WTC11 (cell line): ENCODE measurements around the gene JMJD7. TPM values are rescaled to one million over a fixed set of nuclear protein-coding genes. Genes with fewer than 3 reads are reported as not detected.
A peak's percentile ranks its signal among the peaks of the same experiment; 100 is the strongest.

Source experiments
- ATAC-seq: fragments of 200-7000 bp; cut with Tn5 transposase; 2 replicates; pipeline ENCODE4 v1.10.0; 2021; ENCODE audit warnings: mild to moderate bottlenecking, moderate library complexity
- CTCF ChIA-PET: fragments of 300-600 bp; sonication (Branson Sonifier 250); formaldehyde crosslinking; loops from one replicate; lab custom pipeline; 2021; ENCODE audit warnings: antibody characterized with exemption; lab: Charles Lee
- POLR2A ChIA-PET: fragments of 350-600 bp; sonication (Branson Sonifier 250); formaldehyde crosslinking; loops from one replicate; lab custom pipeline; 2021; ENCODE audit warnings: antibody characterized with exemption; lab: Charles Lee
- DNase-seq: peaks from one replicate; pipeline ENCODE4 v3.0.0; 2021; ENCODE audit warnings: low spot score
- H3K27ac Mint-ChIP-seq: 2 replicates; pipeline ENCODE4 v1.8.0; 2021; ENCODE audit warnings: mixed read lengths
- H3K27me3 Mint-ChIP-seq: 2 replicates; pipeline ENCODE4 v1.8.0; 2021; ENCODE audit warnings: low read depth, mild to moderate bottlenecking, moderate library complexity, mixed read lengths
- H3K36me3 Mint-ChIP-seq: 2 replicates; pipeline ENCODE4 v1.8.0; 2021; ENCODE audit warnings: mixed read lengths
- H3K4me1 Mint-ChIP-seq: 2 replicates; pipeline ENCODE4 v1.8.0; 2022; ENCODE audit warnings: mixed read lengths
- H3K4me3 Mint-ChIP-seq: 2 replicates; pipeline ENCODE4 v1.8.0; 2021; ENCODE audit warnings: mild to moderate bottlenecking, moderate library complexity, mixed read lengths
- H3K9me3 Mint-ChIP-seq: 2 replicates; pipeline ENCODE4 v1.8.0; 2021; ENCODE audit warnings: mixed read lengths
- CBFB ChIP-seq: sonication (generic); formaldehyde crosslinking; IDR thresholded peaks from 2 replicates; pipeline ENCODE4 v1.8.1; 2022; ENCODE audit warnings: mild to moderate bottlenecking, low read depth, missing genetic modification reagents
- CREM ChIP-seq: sonication (generic); formaldehyde crosslinking; IDR thresholded peaks from 2 replicates; pipeline ENCODE4 v1.8.1; 2022; ENCODE audit warnings: mild to moderate bottlenecking, missing genetic modification reagents, moderate library complexity
- ELF4 ChIP-seq: sonication (generic); formaldehyde crosslinking; IDR thresholded peaks from 2 replicates; pipeline ENCODE4 v1.8.1; 2022; ENCODE audit warnings: low read depth, mild to moderate bottlenecking, moderate library complexity, missing genetic modification reagents
- EMX1 ChIP-seq: fragments of 250-450 bp; sonication (Bioruptor Pico); IDR thresholded peaks from 2 replicates; pipeline ENCODE4 v1.8.0; 2021; ENCODE audit warnings: mild to moderate bottlenecking
- ESRRA ChIP-seq: sonication (generic); formaldehyde crosslinking; IDR thresholded peaks from 2 replicates; pipeline ENCODE4 v1.8.1; 2022; ENCODE audit warnings: mild to moderate bottlenecking, missing genetic modification reagents, borderline replicate concordance
- FOXK1 ChIP-seq: sonication (generic); formaldehyde crosslinking; IDR thresholded peaks from 2 replicates; pipeline ENCODE4 v1.8.0; 2022; ENCODE audit warnings: mild to moderate bottlenecking, moderate library complexity, missing genetic modification reagents
- JUN ChIP-seq: sonication (generic); formaldehyde crosslinking; IDR thresholded peaks from 2 replicates; pipeline ENCODE4 v1.8.0; 2023; ENCODE audit warnings: mild to moderate bottlenecking, missing genetic modification reagents
- NFATC4 ChIP-seq: fragments of 250-450 bp; sonication (Bioruptor Pico); IDR thresholded peaks from 2 replicates; pipeline ENCODE4 v1.9.0; 2021; ENCODE audit warnings: mild to moderate bottlenecking
- SP1 ChIP-seq: sonication (generic); formaldehyde crosslinking; conservative IDR thresholded peaks from 2 replicates; pipeline ENCODE4 v1.8.1; 2022; ENCODE audit warnings: missing genetic modification reagents
- ZNF121 ChIP-seq: sonication (generic); formaldehyde crosslinking; IDR thresholded peaks from 2 replicates; pipeline ENCODE4 v1.8.0; 2023; ENCODE audit warnings: missing genetic modification reagents
- ZNF232 ChIP-seq: sonication (generic); formaldehyde crosslinking; IDR thresholded peaks from 2 replicates; pipeline ENCODE4 v1.8.0; 2022; ENCODE audit warnings: mild to moderate bottlenecking, missing genetic modification reagents
- total RNA-seq: library from RNA; stranded (reverse); gene quantifications from 3 replicates; pipeline ENCODE4 v1.2.3, GENCODE V29; 2021
- TF ChIP-seq, protein P1 (sequence below): fragments of 250-450 bp; sonication (Bioruptor Pico); IDR thresholded peaks from 2 replicates; pipeline ENCODE4 v1.9.0; 2021; ENCODE audit warnings: mild to moderate bottlenecking
- TF ChIP-seq, protein P2 (sequence below): sonication (generic); formaldehyde crosslinking; IDR thresholded peaks from 2 replicates; pipeline ENCODE4 v1.8.1; 2022; ENCODE audit warnings: low read depth, mild to moderate bottlenecking, moderate library complexity, missing genetic modification reagents, borderline replicate concordance
- TF ChIP-seq, protein P3 (sequence below): sonication (generic); formaldehyde crosslinking; conservative IDR thresholded peaks from 2 replicates; pipeline ENCODE4 v1.8.1; 2023; ENCODE audit warnings: mild to moderate bottlenecking, low read depth, missing genetic modification reagents, moderate library complexity
- TF ChIP-seq, protein P4 (sequence below): sonication (generic); formaldehyde crosslinking; IDR thresholded peaks from 2 replicates; pipeline ENCODE4 v1.8.0; 2022; ENCODE audit warnings: missing genetic modification reagents
- TF ChIP-seq, protein P5 (sequence below): sonication (generic); formaldehyde crosslinking; IDR thresholded peaks from 2 replicates; pipeline ENCODE4 v1.8.1; 2023; ENCODE audit warnings: mild to moderate bottlenecking, missing genetic modification reagents, moderate library complexity
- TF ChIP-seq, protein P6 (sequence below): sonication (generic); formaldehyde crosslinking; IDR thresholded peaks from 2 replicates; pipeline ENCODE4 v1.8.0; 2022; ENCODE audit warnings: mild to moderate bottlenecking, missing genetic modification reagents
- TF ChIP-seq, protein P7 (sequence below): fragments of 250-450 bp; sonication (Bioruptor Pico); IDR thresholded peaks from 2 replicates; pipeline ENCODE4 v1.9.0; 2021; ENCODE audit warnings: mild to moderate bottlenecking
- TF ChIP-seq, protein P8 (sequence below): sonication (generic); formaldehyde crosslinking; IDR thresholded peaks from 2 replicates; pipeline ENCODE4 v1.8.0; 2022; ENCODE audit warnings: mild to moderate bottlenecking, missing genetic modification reagents

JMJD7 gene
- total RNA-seq, 1 experiment from 2014 or later, result 19.9 TPM

DNA sequence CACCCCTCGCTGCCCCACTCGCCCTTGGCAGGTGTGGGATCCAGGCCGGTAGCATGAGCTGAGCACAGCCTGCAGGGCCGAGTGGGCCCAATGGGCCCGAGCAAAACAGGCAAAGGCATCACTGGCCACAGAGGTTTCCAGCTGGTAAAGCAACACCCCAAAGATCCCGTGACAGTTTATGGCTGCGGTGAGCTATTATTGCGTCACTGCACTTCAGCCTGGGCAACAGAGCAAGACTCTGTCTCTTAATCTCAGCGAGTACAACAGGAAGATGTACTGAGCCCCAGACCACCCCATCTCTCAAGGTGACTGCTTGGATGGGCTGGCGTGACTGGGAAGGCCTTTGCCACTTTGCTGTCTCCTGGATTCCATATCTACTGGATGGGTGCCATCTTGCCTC lies 4.3 kb downstream of the JMJD7 start:
- POLR2A ChIA-PET, result interaction anchor here (1.4 kb wide), 1 partner anchor 48 kb away, joined by 3 read pairs; no protein-coding TSS in a partner anchor
- H3K4me3 Mint-ChIP-seq, result no peak overlapping the region
- peaks cover 5% of the 10 kb centered on the region; the same call in 1 of the 2 replicates for H3K36me3 Mint-ChIP-seq
- no peaks in the 10 kb centered on the region for H3K27me3 Mint-ChIP-seq
- no peak for TF ChIP-seq ELF4 (CRISPR knock-in tag)
- TF ChIP-seq ZNF121, result 0 out of 2 replicates have a peak, but pooled peaks have one; percentile 19
- DNase-seq, result no peak
- H3K9me3 Mint-ChIP-seq, result no peaks in the 10 kb centered on the region
- no peak overlapping the region for H3K27ac Mint-ChIP-seq
- CTCF ChIA-PET, result interaction anchor here (1.3 to 1.5 kb wide), 3 partner anchors 12 to 229 kb away, joined by 3 to 8 read pairs (median 6); no protein-coding TSS in a partner anchor
- peaks cover 7% of the 10 kb centered on the region for H3K4me1 Mint-ChIP-seq
- no peak for ATAC-seq

DNA sequence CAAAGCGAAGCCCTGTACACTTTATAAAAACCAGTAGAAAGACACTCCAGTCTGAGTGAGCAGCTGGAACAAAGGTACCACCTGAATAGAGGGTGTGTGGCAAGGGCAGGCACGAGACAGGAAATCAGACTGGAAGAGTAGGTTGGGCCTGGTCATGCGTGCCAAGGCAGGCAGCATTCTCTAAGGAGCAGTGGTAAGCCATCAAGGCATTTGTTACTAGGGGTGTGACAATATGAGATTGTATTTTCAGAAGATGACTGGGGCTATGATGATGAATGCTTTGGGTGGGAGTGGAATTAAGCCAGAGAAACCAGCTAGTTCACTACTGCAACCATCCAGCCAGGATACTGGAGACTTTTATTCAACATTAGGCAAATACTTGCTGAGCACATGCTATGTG lies 5.0 kb downstream of the JMJD7 start:
- Mint-ChIP-seq H3K27ac (no peak overlapping the region), H3K4me1 (peaks cover 7% of the 10 kb centered on the region), H3K4me3 (no peak overlapping the region), H3K36me3 (peaks cover 7% of the 10 kb centered on the region; the same call in 1 of the 2 replicates), H3K27me3 (no peaks in the 10 kb centered on the region), H3K9me3 (no peaks in the 10 kb centered on the region)
- no peak for ATAC-seq
- POLR2A ChIA-PET, result interaction anchor here (1.4 kb wide), 1 partner anchor 48 kb away, joined by 3 read pairs; no protein-coding TSS in a partner anchor
- CTCF ChIA-PET, result interaction anchor here (0.9 to 1.5 kb wide), 2 partner anchors 59 to 229 kb away, joined by 4 to 6 read pairs; partner anchors contain the start of gene MAPKBP1
- TF ChIP-seq CBFB (CRISPR knock-in tag) (no peak), FOXK1 (CRISPR knock-in tag) (no peak)
- TF ChIP-seq, protein P1, sequence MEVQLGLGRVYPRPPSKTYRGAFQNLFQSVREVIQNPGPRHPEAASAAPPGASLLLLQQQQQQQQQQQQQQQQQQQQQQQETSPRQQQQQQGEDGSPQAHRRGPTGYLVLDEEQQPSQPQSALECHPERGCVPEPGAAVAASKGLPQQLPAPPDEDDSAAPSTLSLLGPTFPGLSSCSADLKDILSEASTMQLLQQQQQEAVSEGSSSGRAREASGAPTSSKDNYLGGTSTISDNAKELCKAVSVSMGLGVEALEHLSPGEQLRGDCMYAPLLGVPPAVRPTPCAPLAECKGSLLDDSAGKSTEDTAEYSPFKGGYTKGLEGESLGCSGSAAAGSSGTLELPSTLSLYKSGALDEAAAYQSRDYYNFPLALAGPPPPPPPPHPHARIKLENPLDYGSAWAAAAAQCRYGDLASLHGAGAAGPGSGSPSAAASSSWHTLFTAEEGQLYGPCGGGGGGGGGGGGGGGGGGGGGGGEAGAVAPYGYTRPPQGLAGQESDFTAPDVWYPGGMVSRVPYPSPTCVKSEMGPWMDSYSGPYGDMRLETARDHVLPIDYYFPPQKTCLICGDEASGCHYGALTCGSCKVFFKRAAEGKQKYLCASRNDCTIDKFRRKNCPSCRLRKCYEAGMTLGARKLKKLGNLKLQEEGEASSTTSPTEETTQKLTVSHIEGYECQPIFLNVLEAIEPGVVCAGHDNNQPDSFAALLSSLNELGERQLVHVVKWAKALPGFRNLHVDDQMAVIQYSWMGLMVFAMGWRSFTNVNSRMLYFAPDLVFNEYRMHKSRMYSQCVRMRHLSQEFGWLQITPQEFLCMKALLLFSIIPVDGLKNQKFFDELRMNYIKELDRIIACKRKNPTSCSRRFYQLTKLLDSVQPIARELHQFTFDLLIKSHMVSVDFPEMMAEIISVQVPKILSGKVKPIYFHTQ, result no peak
- DNase-seq, result no peak

DNA sequence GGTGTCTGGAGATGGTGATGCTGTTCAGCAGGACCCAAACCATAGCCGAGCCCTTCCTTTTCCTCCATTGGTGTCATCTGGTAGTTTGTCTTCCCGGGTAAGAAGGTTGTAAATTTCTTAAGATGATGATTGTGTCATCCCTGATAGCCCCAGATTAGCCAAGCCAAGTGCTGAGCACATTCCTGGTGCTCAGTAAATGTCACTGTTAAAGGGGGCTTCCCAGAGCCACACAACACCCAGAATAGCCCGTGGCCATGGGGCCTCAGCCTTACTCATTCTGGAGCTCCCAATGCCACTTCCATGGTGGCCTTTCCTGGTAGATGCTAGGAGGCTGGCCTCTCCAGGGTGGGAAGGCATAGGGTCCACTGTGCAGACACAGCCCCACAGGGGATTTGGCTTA lies 6.2 kb downstream of the JMJD7 start:
- Mint-ChIP-seq H3K27ac (no peak overlapping the region), H3K9me3 (no peaks in the 10 kb centered on the region), H3K36me3 (peaks cover 7% of the 10 kb centered on the region; the same call in 1 of the 2 replicates), H3K4me1 (no peaks in the 10 kb centered on the region), H3K27me3 (no peaks in the 10 kb centered on the region), H3K4me3 (no peak overlapping the region)
- no peak for ATAC-seq
- DNase-seq, result no peak
- POLR2A ChIA-PET, result no interaction called here
- CTCF ChIA-PET, result no interaction called here
- TF ChIP-seq, protein P2, sequence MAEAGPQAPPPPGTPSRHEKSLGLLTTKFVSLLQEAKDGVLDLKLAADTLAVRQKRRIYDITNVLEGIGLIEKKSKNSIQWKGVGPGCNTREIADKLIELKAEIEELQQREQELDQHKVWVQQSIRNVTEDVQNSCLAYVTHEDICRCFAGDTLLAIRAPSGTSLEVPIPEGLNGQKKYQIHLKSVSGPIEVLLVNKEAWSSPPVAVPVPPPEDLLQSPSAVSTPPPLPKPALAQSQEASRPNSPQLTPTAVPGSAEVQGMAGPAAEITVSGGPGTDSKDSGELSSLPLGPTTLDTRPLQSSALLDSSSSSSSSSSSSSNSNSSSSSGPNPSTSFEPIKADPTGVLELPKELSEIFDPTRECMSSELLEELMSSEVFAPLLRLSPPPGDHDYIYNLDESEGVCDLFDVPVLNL (CRISPR knock-in tag), result no peak
- TF ChIP-seq ZNF232 (CRISPR knock-in tag), result no peak
- TF ChIP-seq ESRRA, result no peak
- TF ChIP-seq NFATC4 (CRISPR knock-in tag), result no peak
- TF ChIP-seq, protein P3, sequence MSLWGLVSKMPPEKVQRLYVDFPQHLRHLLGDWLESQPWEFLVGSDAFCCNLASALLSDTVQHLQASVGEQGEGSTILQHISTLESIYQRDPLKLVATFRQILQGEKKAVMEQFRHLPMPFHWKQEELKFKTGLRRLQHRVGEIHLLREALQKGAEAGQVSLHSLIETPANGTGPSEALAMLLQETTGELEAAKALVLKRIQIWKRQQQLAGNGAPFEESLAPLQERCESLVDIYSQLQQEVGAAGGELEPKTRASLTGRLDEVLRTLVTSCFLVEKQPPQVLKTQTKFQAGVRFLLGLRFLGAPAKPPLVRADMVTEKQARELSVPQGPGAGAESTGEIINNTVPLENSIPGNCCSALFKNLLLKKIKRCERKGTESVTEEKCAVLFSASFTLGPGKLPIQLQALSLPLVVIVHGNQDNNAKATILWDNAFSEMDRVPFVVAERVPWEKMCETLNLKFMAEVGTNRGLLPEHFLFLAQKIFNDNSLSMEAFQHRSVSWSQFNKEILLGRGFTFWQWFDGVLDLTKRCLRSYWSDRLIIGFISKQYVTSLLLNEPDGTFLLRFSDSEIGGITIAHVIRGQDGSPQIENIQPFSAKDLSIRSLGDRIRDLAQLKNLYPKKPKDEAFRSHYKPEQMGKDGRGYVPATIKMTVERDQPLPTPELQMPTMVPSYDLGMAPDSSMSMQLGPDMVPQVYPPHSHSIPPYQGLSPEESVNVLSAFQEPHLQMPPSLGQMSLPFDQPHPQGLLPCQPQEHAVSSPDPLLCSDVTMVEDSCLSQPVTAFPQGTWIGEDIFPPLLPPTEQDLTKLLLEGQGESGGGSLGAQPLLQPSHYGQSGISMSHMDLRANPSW (CRISPR knock-in tag), result no peak
- TF ChIP-seq JUN (CRISPR knock-in tag), result no peak
- TF ChIP-seq ELF4 (CRISPR knock-in tag), result no peak
- no peak for TF ChIP-seq SP1 (CRISPR knock-in tag)
- no peak for TF ChIP-seq FOXK1 (CRISPR knock-in tag)
- TF ChIP-seq CREM, result no peak
- TF ChIP-seq, protein P4, sequence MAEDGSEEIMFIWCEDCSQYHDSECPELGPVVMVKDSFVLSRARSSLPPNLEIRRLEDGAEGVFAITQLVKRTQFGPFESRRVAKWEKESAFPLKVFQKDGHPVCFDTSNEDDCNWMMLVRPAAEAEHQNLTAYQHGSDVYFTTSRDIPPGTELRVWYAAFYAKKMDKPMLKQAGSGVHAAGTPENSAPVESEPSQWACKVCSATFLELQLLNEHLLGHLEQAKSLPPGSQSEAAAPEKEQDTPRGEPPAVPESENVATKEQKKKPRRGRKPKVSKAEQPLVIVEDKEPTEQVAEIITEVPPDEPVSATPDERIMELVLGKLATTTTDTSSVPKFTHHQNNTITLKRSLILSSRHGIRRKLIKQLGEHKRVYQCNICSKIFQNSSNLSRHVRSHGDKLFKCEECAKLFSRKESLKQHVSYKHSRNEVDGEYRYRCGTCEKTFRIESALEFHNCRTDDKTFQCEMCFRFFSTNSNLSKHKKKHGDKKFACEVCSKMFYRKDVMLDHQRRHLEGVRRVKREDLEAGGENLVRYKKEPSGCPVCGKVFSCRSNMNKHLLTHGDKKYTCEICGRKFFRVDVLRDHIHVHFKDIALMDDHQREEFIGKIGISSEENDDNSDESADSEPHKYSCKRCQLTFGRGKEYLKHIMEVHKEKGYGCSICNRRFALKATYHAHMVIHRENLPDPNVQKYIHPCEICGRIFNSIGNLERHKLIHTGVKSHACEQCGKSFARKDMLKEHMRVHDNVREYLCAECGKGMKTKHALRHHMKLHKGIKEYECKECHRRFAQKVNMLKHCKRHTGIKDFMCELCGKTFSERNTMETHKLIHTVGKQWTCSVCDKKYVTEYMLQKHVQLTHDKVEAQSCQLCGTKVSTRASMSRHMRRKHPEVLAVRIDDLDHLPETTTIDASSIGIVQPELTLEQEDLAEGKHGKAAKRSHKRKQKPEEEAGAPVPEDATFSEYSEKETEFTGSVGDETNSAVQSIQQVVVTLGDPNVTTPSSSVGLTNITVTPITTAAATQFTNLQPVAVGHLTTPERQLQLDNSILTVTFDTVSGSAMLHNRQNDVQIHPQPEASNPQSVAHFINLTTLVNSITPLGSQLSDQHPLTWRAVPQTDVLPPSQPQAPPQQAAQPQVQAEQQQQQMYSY (CRISPR knock-in tag), result no peak
- TF ChIP-seq, protein P5, sequence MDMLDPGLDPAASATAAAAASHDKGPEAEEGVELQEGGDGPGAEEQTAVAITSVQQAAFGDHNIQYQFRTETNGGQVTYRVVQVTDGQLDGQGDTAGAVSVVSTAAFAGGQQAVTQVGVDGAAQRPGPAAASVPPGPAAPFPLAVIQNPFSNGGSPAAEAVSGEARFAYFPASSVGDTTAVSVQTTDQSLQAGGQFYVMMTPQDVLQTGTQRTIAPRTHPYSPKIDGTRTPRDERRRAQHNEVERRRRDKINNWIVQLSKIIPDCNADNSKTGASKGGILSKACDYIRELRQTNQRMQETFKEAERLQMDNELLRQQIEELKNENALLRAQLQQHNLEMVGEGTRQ, result no peak
- TF ChIP-seq EMX1 (CRISPR knock-in tag), result no peak
- TF ChIP-seq, protein P6, sequence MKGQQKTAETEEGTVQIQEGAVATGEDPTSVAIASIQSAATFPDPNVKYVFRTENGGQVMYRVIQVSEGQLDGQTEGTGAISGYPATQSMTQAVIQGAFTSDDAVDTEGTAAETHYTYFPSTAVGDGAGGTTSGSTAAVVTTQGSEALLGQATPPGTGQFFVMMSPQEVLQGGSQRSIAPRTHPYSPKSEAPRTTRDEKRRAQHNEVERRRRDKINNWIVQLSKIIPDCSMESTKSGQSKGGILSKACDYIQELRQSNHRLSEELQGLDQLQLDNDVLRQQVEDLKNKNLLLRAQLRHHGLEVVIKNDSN, result no peak
- TF ChIP-seq, protein P7, sequence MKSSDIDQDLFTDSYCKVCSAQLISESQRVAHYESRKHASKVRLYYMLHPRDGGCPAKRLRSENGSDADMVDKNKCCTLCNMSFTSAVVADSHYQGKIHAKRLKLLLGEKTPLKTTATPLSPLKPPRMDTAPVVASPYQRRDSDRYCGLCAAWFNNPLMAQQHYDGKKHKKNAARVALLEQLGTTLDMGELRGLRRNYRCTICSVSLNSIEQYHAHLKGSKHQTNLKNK (CRISPR knock-in tag), result no peak
- TF ChIP-seq, protein P8, sequence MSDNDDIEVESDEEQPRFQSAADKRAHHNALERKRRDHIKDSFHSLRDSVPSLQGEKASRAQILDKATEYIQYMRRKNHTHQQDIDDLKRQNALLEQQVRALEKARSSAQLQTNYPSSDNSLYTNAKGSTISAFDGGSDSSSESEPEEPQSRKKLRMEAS (CRISPR knock-in tag), result no peak
